GM18867 (cell line): ENCODE results near the gene SYT5.
"Not testable (repeated sequence)": the region's sequence is repeated elsewhere in the genome, so short reads cannot be mapped to it uniquely, and the experiment has no call there.

Experiments
- ATAC-seq: cut with Tn5 transposase; IDR thresholded peaks from one replicate; pipeline ENCODE4 v1.9.1; 2021; ENCODE audit warnings: mild to moderate bottlenecking, moderate library complexity; ENCODE audit not compliant: unreplicated experiment

Gene SYT5

DNA sequence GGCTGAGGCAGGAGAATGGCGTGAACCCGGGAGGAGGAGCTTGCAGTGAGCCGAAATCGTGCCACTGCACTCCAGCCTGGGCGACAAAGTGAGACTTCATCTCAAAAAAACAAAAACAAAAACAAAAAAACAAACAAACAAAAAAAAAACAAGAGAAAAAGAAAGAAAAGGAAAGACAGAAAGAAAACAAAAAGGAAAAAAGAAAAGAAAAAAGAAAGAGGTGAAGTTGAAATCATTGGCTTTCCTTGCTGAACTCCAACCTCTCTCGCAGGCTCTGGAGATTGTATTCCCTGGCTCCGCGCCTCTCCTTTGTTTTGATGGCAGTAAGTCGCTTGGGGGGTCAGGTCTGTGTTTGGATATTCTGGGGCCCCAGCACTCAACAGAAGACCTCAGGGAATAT lies 7.8 kb downstream of the SYT5 start:
- not testable (repeated sequence) for ATAC-seq

- no peak for ATAC-seq
Observed at GRCh38 chr19:55171440-55171839, 8.6 kb downstream of the SYT5 start.

DNA sequence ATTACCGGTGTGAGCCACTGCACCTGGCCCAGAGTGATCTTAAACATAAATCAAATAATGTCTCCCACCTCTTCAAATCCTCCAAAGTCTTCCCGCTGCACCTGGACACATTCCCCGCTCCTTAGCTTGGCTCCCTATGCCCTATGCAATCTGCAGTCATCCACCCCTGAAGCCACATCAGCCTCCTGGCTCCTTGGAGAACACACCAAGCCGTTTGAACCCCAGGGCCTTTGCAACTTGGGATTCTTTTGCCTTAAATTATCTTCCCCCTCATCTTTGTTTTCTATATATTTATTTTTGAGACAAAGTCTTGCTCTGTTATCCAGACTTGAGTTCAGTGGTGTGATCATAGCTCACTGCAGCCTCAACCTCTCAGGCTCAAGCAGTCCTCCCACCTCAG lies 11.0 kb downstream of the SYT5 start:
- no peak for ATAC-seq

GRCh38 chr19:55166530-55167268 lies 13.4 kb downstream of the SYT5 start, which contains the start of gene DNAAF3:
TSS of gene DNAAF3 (minus strand) at chr19:55166613. CDS start at chr19:55166413, 200 bp downstream.
- ATAC-seq = peak; percentile 82

DNA sequence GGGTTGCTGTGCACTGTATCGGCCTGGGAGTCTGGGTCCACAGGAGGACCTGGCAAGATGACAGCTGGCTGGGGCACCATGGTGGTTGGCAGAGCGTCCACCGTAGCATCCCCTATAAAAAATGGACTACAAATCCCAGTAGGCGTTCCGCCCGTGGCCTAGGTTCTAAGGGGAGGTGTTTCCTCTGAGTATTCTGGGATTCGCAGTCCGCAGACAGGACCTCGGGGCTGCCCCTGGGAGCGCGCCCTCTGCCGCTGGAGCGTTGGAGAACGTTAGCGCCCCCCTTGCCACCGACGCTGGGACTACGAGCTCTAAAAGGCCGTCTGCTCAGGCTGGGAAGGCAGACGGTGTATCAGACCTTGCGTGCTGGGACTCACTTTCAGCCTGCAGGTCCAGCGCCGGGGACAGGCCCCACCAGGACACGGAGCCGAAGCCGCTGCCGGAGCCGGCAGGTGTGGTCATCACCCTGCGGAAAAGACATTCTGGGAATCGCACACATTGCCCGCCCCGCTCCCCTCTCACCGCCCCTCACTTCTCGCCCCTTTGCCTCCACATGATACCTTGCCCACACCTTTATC lies 14.0 kb downstream of the SYT5 start:
- no peak for ATAC-seq

GRCh38 chr19:55161571-55162322 lies 18.3 kb downstream of the SYT5 start:
- ATAC-seq = no peak

DNA sequence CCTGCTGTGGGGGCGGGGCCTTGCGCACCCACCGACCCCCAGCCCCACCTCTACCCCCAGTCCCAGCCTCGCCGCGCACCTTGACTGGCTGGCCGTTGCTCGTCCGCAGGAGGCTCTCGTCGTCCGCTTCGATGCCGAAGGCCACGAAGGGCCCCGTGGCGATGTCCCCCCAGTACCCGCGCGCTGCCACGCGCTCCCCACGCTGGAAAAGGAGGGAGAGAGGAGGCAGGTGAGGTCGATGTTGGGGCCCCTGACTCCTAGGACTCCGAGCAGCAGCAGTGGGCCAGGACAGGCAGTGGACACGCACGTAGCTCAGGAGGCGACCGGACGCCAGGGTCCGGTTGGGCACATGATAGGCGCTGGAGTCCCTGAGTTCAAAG lies 19.1 kb downstream of the SYT5 start:
- no peak for ATAC-seq

GRCh38 chr19:55160128-55160985 lies 19.7 kb downstream of the SYT5 start:
- ATAC-seq = no peak

DNA sequence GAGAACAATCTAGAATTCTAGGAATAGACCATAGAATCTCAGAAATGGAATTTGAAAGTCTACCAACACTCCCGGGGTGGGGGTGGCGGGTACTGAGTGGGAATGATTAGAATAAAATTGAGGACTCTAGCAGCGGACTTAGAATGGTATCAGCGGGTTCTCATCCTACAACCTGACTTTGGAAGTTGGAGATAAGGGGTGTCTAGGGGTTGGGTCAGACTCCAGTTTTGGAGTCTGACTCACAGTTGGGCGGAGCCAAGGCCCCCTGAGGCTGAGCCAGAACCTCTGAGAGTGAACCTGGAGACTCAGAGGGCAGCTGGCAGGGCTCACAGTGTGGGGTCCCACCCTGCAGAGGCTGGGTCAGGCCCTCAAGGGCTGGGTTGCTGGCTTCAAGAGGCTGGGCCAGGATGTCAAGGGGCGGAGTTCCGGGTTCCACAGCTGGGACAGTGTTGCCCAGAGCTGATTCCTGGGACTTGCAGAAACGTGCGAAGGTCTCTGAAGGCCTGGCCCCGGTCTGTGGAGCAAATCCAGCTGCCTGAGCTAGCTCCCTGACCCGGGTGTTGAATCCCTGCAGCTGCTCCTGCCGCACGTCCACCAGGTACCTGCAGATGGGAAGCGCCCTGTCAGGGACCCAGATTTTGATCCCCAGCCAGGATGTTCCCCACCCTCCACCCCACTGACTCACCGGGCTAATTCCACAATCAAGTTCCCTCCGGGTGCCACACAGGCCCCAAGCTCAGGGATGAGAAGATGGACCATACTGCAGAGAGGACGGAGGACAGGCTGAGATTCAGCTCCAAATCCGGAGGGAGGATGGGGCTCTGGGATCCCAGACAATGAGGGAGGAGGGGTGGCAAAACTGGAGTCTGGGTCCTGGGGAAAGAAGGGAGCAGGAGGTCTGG lies 21.0 kb downstream of the SYT5 start:
- ATAC-seq = no peak

DNA sequence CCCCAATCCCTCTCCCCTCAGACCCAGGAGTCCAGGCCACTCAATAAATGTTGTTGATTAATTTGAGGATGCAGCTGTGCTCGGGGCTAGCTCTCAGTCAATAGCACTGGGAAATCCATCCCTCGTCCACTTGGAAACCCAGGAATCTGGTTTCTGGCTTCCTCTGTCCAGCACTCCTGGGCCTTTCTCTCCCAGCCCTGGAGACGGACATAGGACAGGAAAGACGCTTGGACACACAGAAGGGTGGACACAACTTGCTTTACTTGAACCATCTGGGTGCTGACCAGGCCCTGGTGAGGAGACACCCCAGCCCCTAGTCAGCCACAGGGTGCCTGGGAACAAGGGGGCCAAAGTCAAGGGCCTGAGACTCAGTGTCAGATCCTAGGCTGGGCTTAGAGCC lies 21.7 kb downstream of the SYT5 start:
- no peak for ATAC-seq

DNA sequence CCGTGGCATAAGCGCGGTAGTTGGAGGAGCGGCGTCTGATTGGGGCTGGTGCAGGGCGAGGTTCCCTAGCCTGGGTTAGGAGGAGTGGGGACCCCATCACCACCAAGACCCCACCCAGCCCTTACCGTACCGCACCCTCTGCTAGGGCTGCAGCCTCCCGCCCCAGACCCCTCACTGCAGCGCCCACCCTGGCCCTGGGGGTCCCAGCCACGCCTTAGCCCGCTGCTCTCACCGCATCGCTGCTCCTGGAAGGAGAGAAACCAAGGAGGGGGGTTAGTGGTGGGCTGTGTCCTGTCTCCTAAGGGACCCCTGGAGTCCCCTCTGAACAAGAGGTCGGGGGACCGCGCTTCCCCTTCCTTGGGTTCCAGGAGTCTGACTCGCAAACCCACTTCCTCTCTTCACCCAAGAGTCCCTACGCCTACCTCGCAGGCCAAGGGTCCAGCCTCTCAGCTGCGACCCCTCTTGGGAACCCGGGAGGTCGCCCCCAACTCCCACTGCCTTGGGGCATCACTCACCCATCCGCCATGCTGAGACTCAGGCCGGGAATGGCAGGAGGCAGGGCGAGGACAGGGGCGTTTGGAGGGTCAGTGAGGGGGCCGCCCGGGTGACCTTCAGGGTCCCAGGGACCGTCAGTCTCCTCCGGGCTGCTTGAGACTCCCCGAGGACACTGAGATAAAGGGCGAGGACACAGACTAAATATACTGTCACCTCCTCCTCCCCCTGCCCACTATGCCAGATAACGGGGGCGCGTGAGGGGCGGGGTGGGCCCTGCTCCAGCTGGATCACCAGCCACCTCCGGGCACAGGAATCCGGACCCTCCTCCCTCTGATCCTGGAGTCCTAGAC lies 22.8 kb downstream of the SYT5 start, which contains the start of gene TNNI3:
Gene TNNI3, minus strand, starts transcription at position 669 of the 845 bp plus-strand sequence. Its CDS starts 143 bp downstream, at position 526.
- no peak for ATAC-seq

DNA sequence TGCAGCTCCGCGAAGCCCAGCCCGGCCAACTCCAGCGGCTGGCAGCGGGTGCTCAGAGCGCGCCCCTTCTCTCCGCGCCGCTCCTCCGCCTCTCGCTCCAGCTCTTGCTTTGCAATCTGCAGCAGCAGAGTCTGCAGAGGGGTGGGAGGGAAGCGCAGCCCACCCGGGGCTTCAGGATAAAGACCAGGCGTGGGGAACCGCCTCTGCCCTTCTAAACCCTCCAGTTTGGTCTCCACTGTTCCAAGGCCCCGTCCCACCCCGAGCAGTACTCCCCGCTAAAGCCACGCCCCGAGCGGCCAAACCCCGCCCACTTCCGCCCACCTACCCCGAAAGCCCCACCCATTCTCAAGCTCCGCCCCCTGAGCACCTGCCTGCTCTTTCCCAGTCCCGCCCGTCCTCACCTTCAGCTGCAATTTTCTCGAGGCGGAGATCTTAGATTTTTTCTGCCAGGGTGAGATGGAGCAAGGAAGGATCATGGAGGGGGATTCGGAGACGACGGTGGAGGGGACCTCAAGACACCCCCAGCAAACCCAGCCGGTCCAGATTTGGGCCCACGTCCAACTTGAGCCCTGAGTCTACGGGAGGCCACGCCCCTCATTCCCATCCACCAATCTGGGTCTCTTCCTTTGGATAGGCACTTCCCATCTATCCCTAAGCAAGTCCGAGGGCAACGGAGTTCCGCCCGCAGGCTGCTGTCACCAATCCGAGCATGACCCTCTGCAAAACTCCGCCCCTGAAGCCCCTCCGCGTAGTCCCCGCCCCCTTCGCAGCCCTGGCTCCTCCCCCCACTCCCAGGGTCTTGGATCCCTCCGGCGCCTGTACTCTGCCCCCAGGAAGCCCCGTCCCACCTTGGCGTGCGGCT lies 23.7 kb downstream of the SYT5 start:
- no peak for ATAC-seq

DNA sequence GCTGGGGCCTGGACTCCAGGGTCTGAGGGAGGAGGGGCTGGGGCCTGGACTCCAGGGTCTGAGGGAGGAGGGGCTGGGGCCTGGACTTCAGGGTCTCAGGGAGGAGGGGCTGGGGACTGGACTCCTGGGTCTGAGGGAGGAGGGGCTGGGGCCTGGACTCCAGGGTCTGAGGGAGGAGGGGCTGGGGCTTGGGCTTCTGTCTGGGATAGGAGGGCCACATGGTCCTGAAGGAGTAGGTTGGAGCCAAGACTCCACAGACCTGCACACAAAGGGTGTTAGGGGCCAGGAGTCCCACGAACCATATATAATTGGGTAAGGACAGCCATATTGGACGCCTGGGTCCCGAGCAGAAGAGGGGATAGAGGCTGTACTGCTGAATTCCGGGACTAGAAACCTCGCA lies 24.3 kb downstream of the SYT5 start:
- not testable (repeated sequence) for ATAC-seq

GRCh38 chr19:55153652-55154264 lies 26.3 kb downstream of the SYT5 start:
- no peak for ATAC-seq

DNA sequence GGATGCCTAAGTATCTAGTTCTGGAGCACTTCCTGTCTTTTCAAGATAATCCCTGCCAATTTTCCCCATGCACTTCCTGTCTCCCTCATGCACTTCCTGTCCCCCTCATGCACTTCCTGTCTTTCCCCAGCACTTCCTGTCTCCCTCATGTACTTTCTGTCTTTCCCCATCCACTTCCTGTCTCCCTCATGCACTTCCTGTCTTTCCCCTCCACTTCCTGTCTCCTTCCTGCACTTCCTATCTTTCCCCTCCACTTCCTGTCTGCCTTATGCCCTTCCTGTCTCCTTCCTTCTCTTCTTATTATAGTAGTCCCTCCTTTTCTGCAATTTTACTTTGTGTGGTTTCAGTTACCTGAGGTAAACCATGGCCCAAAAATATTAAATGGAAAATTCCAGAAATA lies 28.1 kb downstream of the SYT5 start:
- no peak for ATAC-seq

GRCh38 chr19:55149078-55150003 lies 30.7 kb downstream of the SYT5 start, which contains the start of gene TNNT1:
TSS of gene TNNT1 (minus strand) at chr19:55149206. CDS start at chr19:55147157, 2,049 bp downstream.
- ATAC-seq = no peak
